Measurements from ENCODE around the gene SLC25A1.

The SLC25A1 gene

DNA sequence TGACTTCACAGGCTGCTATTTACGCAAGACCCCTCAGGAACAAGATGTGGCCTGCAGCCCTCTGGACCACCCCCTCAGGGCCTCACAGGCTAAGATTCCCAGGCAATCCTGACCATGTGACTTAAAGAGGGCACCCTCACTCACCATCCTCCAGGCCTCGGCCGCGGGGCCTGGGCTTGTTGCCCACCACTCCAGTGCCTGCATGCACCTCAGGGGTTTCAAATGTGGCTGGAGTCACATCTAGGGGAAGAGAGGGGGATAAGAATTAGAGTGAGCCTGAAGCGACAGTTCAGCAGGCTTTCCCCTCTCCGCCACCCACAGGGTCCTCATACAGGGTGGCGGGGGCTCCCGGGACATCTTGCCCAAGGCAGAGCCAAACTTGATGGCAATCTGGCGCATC, 36.1 kb downstream of the SLC25A1 start:
- Histone ChIP-seq H3K9me3 (no peaks in the 10 kb centered on the region), H3K36me3 (peaks cover 54% of the 10 kb centered on the region), H3K4me3 (ENCODE audit: low read depth in 1 of 2, low read length in 1 of 2) (no peak overlapping the region), H3K4me1 (ENCODE audit: control insufficient read depth in 1 of 2, insufficient read depth in 1 of 2, low read depth in 1 of 2, low read length in 1 of 2) (peaks cover 9 to 17% of the 10 kb centered on the region in 2 experiments), H3K27me3 (peaks cover 17% of the 10 kb centered on the region), H3K27ac (no peak overlapping the region)
- TF ChIP-seq, protein P1, sequence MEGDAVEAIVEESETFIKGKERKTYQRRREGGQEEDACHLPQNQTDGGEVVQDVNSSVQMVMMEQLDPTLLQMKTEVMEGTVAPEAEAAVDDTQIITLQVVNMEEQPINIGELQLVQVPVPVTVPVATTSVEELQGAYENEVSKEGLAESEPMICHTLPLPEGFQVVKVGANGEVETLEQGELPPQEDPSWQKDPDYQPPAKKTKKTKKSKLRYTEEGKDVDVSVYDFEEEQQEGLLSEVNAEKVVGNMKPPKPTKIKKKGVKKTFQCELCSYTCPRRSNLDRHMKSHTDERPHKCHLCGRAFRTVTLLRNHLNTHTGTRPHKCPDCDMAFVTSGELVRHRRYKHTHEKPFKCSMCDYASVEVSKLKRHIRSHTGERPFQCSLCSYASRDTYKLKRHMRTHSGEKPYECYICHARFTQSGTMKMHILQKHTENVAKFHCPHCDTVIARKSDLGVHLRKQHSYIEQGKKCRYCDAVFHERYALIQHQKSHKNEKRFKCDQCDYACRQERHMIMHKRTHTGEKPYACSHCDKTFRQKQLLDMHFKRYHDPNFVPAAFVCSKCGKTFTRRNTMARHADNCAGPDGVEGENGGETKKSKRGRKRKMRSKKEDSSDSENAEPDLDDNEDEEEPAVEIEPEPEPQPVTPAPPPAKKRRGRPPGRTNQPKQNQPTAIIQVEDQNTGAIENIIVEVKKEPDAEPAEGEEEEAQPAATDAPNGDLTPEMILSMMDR (IDR thresholded peaks at IDR 0.05): no peak

DNA sequence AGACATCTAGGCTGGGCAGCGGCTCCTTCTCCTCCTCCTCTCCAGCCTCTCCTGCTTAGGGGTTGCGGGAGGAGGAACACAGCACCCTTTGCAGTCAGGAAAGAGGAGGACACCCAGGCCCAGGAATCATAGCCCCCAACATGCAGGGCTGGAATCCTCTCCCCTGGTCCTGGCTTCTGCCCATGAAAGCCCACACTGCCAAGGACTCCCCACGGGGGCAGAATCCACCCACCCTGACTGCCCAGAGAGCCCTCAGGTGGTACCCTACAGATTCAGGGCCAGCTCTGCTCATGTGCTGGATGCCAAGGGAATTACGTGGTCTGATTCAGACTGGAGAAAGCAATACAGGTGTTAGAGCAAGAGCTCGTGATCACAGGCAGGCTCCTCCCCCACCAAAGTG, 38.6 kb downstream of the SLC25A1 start:
- H3K4me1 ChIP-seq (ENCODE audit: control insufficient read depth in 1 of 2, insufficient read depth in 1 of 2, low read depth in 1 of 2, low read length in 1 of 2): peaks cover 9 to 16% of the 10 kb centered on the region in 2 experiments
- no peak overlapping the region for H3K4me3 ChIP-seq (ENCODE audit: low read depth in 1 of 2, low read length in 1 of 2)
- H3K27me3 ChIP-seq: no peaks in the 10 kb centered on the region
- H3K9me3 ChIP-seq: no peaks in the 10 kb centered on the region
- TF ChIP-seq, protein P1 (IDR thresholded peaks at IDR 0.05): no peak
- peaks cover 79% of the 10 kb centered on the region for H3K36me3 ChIP-seq
- H3K27ac ChIP-seq: no peak overlapping the region

DNA sequence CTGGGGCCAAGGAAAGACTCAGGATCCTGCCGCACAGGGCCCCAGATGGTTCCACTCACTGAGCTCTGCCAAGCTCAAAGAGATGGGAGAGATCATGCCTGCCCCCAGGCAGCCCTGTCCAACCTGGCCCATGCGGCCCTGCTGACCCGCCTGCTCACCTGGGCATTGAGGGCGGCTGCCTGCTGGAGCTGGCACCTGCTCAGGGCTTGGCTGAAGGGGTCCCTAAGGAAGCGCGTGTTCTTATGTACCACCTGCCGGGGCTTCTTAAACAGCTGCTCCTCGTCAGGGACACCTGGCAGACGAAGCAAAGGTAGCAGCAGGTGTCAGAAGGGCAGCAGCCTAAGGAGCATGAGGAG, 39.6 kb downstream of the SLC25A1 start:
- TF ChIP-seq, protein P1 (IDR thresholded peaks at IDR 0.05): no peak
- Histone ChIP-seq H3K4me1 (ENCODE audit: control insufficient read depth in 1 of 2, insufficient read depth in 1 of 2, low read depth in 1 of 2, low read length in 1 of 2) (peaks cover 6 to 9% of the 10 kb centered on the region in 2 experiments), H3K36me3 (peaks cover 89% of the 10 kb centered on the region), H3K27ac (no peak overlapping the region), H3K9me3 (no peaks in the 10 kb centered on the region), H3K27me3 (no peaks in the 10 kb centered on the region), H3K4me3 (ENCODE audit: low read depth in 1 of 2, low read length in 1 of 2) (no peak overlapping the region)

DNA sequence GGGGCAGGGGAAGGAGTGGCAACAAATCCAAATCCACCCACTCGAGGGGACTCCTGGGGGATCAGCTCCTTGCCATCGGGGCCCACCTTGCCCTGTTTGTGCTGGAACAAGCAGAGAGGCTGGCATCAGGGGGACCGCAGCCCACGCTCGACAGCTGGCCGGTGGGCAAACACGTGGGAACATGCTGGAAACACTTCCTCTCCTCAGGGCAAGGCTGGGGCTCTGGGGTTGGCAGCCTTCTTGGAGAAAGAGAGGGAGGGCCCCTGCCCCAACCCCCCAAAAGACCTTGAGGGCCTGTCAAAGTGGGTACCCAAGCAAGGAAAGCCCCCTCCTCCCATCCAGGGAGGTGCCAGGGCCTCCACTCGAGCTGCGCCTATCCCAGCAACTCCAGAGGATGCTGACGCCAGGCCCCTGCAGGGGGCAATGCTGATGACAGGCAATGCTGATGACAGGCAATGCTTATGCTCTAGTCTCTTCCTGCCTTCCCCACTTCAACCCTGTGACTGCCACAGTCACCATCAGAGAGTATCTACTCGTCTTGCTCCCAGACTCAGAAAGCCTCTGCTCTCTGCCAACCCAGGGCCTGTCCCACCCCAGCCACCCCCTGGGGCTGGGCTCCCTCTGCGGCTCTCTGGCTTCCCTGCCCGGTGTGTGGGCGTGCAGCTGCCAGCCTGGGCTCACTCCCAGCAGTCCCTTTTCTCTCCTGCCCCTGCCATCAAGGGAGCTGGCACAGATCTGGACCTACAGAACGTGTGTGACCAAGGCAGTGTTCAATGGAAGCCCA, 40.1 kb downstream of the SLC25A1 start:
- no peak overlapping the region for H3K4me3 ChIP-seq (ENCODE audit: low read depth in 1 of 2, low read length in 1 of 2)
- H3K27ac ChIP-seq: no peak overlapping the region
- peaks cover 94% of the 10 kb centered on the region for H3K36me3 ChIP-seq
- H3K9me3 ChIP-seq: no peaks in the 10 kb centered on the region
- TF ChIP-seq, protein P1 (IDR thresholded peaks at IDR 0.05): no peak
- H3K4me1 ChIP-seq (ENCODE audit: control insufficient read depth in 1 of 2, insufficient read depth in 1 of 2, low read depth in 1 of 2, low read length in 1 of 2): peaks cover under 1 to 3% of the 10 kb centered on the region in 2 experiments
- no peaks in the 10 kb centered on the region for H3K27me3 ChIP-seq

DNA sequence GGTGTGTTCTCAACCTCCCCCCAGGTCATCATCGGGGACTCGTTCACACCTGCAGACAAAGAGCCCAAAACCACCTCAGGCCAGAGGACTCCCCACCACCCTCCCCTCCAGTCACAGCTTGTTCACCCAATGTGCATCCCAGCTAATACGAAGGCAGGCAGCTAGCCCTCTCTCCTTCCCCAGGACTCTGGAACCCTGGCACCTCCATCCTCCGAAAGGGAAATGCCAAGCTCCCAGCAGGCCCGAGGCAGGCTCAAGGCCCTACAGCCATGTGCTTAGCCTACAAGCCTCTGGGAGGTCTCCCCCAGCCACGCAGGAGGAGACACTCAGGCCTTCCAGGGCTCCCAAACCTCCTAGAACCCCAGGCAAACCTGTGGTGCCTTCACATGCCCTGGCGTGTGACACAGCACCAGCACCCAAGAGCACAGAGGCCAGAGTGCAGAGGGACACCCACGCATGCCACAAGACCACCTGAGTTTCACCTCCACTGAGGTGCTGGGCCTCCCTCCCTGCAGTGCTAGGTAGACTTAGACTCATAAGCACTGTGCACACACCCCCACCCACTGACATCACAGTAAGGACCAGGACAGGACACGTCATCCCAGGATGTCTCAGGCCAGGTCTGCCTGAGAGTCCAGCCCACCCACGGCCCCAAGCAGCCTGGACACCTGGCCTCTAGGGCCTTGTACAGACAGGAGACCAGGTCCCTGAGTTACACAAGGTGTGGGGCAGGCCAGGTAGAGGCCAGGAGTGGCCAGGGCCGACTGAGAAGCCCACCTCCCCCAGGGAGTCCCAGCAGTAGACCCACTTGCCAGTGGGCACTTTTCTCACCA, 40.9 kb downstream of the SLC25A1 start:
- Histone ChIP-seq H3K4me1 (ENCODE audit: control insufficient read depth in 1 of 2, insufficient read depth in 1 of 2, low read depth in 1 of 2, low read length in 1 of 2) (no peaks in the 10 kb centered on the region), H3K9me3 (no peaks in the 10 kb centered on the region), H3K27ac (no peak overlapping the region), H3K36me3 (peaks cover 100% of the 10 kb centered on the region), H3K4me3 (ENCODE audit: low read depth in 1 of 2, low read length in 1 of 2) (no peak overlapping the region), H3K27me3 (no peaks in the 10 kb centered on the region)
- TF ChIP-seq, protein P1 (IDR thresholded peaks at IDR 0.05): no peak
